ENCODE data around the gene C20orf144.

The C20orf144 gene

GRCh38 chr20:33687993-33688937 lies 26.1 kb downstream of the C20orf144 start:
- no peak for DNase-seq (ENCODE audit: low spot score)
- POLR2A ChIA-PET (ENCODE audit: low non-redundant PET): no interaction called here
- CTCF ChIA-PET: interaction anchor here (0.7 to 1.3 kb wide), 2 partner anchors 21 to 134 kb away, joined by 3 to 4 read pairs; no protein-coding TSS in a partner anchor
- TF ChIP-seq CTCF (conservative IDR thresholded peaks at IDR 0.05; ENCODE audit: low read depth): no peak
- no peak overlapping the region for H3K27ac ChIP-seq

GRCh38 chr20:33688938-33689424 lies 26.9 kb downstream of the C20orf144 start:
- DNase-seq (ENCODE audit: low spot score): no peak
- ChIA-PET CTCF (interaction anchor here (1.3 kb wide), 1 partner anchor 21 kb away, joined by 4 read pairs; no protein-coding TSS in a partner anchor), POLR2A (ENCODE audit: low non-redundant PET) (no interaction called here)
- TF ChIP-seq CTCF (conservative IDR thresholded peaks at IDR 0.05; ENCODE audit: low read depth): no peak
- no peak overlapping the region for H3K27ac ChIP-seq

- no peak for DNase-seq (ENCODE audit: low spot score)
- ChIA-PET POLR2A (ENCODE audit: low non-redundant PET) (no interaction called here), CTCF (interaction anchor here (1.3 kb wide), 1 partner anchor 22 kb away, joined by 4 read pairs; no protein-coding TSS in a partner anchor)
- no peak for TF ChIP-seq CTCF (conservative IDR thresholded peaks at IDR 0.05; ENCODE audit: low read depth)
- H3K27ac ChIP-seq: no peak overlapping the region
Observed at GRCh38 chr20:33689493-33689892, 27.4 kb downstream of the C20orf144 start.

GRCh38 chr20:33689973-33690372 lies 27.8 kb downstream of the C20orf144 start:
- ChIA-PET POLR2A (ENCODE audit: low non-redundant PET) (no interaction called here), CTCF (interaction anchor here (1.0 kb wide), 1 partner anchor 15 kb away, joined by 6 read pairs; no protein-coding TSS in a partner anchor)
- no peak for TF ChIP-seq CTCF (conservative IDR thresholded peaks at IDR 0.05; ENCODE audit: low read depth)
- H3K27ac ChIP-seq: no peak overlapping the region
- DNase-seq (ENCODE audit: low spot score): no peak

GRCh38 chr20:33693289-33693688 lies 31.2 kb downstream of the C20orf144 start:
- H3K27ac ChIP-seq: no peak overlapping the region
- POLR2A ChIA-PET (ENCODE audit: low non-redundant PET): no interaction called here
- TF ChIP-seq CTCF (conservative IDR thresholded peaks at IDR 0.05; ENCODE audit: low read depth): no peak
- CTCF ChIA-PET: interaction anchor here (1.0 kb wide), 1 partner anchor 8 kb away, joined by 3 read pairs; no protein-coding TSS in a partner anchor
- no peak for DNase-seq (ENCODE audit: low spot score)

GRCh38 chr20:33693741-33694638 lies 31.9 kb downstream of the C20orf144 start:
- no peak overlapping the region for H3K27ac ChIP-seq
- DNase-seq (ENCODE audit: low spot score): no peak
- TF ChIP-seq CTCF (conservative IDR thresholded peaks at IDR 0.05; ENCODE audit: low read depth): no peak
- ChIA-PET POLR2A (ENCODE audit: low non-redundant PET) (no interaction called here), CTCF (interaction anchor here (0.6 to 1.0 kb wide), 3 partner anchors 9 to 1390 kb away, joined by 3 read pairs; no protein-coding TSS in a partner anchor)
